Parathyroid adenoma (tissue), 2 donors: ENCODE results near the gene ZNF473.

Source experiments
- H2AFZ ChIP-seq: fragments of 300-600 bp; sonication (generic); one replicate; pipeline ENCODE4 v1.7.0; 2017; ENCODE audit warnings: antibody characterized with exemption, mild to moderate bottlenecking
- H3K27ac ChIP-seq: fragments of 300-600 bp; sonication (generic); one replicate; pipeline ENCODE4 v1.7.0; 2017
- H3K27me3 ChIP-seq: fragments of 300-600 bp; sonication (generic); one replicate; pipeline ENCODE4 v1.7.0; 2017; ENCODE audit warnings: low read length; ENCODE audit not compliant: control insufficient read depth, insufficient read depth
- H3K36me3 ChIP-seq: fragments of 300-600 bp; sonication (generic); one replicate; pipeline ENCODE4 v1.7.0; 2017; ENCODE audit warnings: low read length; ENCODE audit not compliant: control insufficient read depth, insufficient read depth
- H3K4me1 ChIP-seq: fragments of 300-600 bp; sonication (generic); one replicate; pipeline ENCODE4 v1.7.0; 2017; ENCODE audit warnings: control low read depth
- H3K4me2 ChIP-seq: fragments of 300-600 bp; sonication (generic); one replicate; pipeline ENCODE4 v1.7.0; 2017; ENCODE audit warnings: low read length
- H3K4me3 ChIP-seq: fragments of 300-600 bp; sonication (generic); one replicate; pipeline ENCODE4 v1.7.0; 2017; ENCODE audit warnings: low read depth, low read length
- H3K79me2 ChIP-seq: fragments of 300-600 bp; sonication (generic); one replicate; pipeline ENCODE4 v1.7.0; 2017; ENCODE audit warnings: control low read depth
- H3K9ac ChIP-seq: fragments of 300-600 bp; sonication (generic); one replicate; pipeline ENCODE4 v1.7.0; 2017; ENCODE audit warnings: mild to moderate bottlenecking
- H3K9me3 ChIP-seq: fragments of 300-600 bp; sonication (generic); one replicate; pipeline ENCODE4 v1.7.0; 2017; ENCODE audit warnings: low read length; ENCODE audit not compliant: control insufficient read depth
- TF ChIP-seq, protein P1 (sequence below): fragments of 300-600 bp; sonication (generic); IDR thresholded peaks from one replicate; pipeline ENCODE4 v1.7.0; 2017; ENCODE audit warnings: antibody characterized with exemption, mild to moderate bottlenecking
- donor health status: primary hyperparathyroidism.

Gene ZNF473

DNA sequence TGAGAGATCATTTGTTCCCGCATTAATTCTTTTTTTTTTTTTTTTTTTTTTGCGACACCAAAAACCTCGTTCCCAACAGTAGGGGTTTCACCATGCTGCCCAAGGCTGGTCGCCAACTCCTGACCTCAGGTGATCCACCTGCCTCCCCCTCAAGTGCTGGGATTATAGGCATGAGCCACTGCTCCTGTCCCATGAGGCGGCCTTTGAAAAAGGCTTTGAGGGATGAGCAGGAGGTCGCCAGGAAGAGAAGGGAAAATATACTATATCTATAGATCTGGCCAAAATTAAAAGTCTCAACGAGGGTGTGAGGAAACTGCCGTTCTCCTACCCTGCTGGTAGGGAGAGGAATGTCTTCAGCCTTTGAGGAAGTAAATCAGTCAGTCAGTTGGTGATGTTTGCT lies 26.2 kb downstream of the ZNF473 start:
- H3K9ac ChIP-seq: no peak overlapping the region
- no peaks in the 10 kb centered on the region for H3K79me2 ChIP-seq
- no peaks in the 10 kb centered on the region for H3K27me3 ChIP-seq
- TF ChIP-seq, protein P1, sequence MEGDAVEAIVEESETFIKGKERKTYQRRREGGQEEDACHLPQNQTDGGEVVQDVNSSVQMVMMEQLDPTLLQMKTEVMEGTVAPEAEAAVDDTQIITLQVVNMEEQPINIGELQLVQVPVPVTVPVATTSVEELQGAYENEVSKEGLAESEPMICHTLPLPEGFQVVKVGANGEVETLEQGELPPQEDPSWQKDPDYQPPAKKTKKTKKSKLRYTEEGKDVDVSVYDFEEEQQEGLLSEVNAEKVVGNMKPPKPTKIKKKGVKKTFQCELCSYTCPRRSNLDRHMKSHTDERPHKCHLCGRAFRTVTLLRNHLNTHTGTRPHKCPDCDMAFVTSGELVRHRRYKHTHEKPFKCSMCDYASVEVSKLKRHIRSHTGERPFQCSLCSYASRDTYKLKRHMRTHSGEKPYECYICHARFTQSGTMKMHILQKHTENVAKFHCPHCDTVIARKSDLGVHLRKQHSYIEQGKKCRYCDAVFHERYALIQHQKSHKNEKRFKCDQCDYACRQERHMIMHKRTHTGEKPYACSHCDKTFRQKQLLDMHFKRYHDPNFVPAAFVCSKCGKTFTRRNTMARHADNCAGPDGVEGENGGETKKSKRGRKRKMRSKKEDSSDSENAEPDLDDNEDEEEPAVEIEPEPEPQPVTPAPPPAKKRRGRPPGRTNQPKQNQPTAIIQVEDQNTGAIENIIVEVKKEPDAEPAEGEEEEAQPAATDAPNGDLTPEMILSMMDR: no peak
- H3K4me2 ChIP-seq: no peak overlapping the region
- H3K4me1 ChIP-seq: peaks cover 3% of the 10 kb centered on the region
- H3K9me3 ChIP-seq: no peaks in the 10 kb centered on the region
- H3K36me3 ChIP-seq: no peaks in the 10 kb centered on the region
- H2AFZ ChIP-seq: no peak overlapping the region
- no peak overlapping the region for H3K4me3 ChIP-seq
- no peak overlapping the region for H3K27ac ChIP-seq

DNA sequence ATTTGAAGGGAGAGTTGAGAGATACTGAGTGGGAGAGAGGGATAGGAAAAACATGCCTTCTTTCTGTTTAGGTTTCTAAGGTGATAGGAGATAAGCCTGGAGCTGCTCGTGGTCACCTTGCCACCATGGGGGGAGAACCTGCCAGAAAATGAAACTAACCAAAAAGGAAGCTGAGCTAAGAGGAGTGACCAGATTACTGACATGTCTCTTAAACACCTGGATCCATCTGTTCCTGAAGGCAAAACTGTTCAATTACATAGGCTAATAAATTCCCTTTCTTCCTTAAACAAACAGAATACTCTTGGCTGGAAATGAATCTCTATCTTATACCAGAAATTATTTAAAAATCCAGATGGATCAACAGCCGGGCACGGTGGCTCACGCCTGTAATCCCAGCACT lies 27.3 kb downstream of the ZNF473 start:
- no peaks in the 10 kb centered on the region for H3K27me3 ChIP-seq
- H3K79me2 ChIP-seq: no peaks in the 10 kb centered on the region
- H3K9ac ChIP-seq: no peak overlapping the region
- no peak overlapping the region for H3K4me3 ChIP-seq
- H3K4me2 ChIP-seq: no peak overlapping the region
- H3K9me3 ChIP-seq: no peaks in the 10 kb centered on the region
- peaks cover 3% of the 10 kb centered on the region for H3K4me1 ChIP-seq
- no peaks in the 10 kb centered on the region for H3K36me3 ChIP-seq
- TF ChIP-seq, protein P1: no peak
- H3K27ac ChIP-seq: no peak overlapping the region
- no peak overlapping the region for H2AFZ ChIP-seq

DNA sequence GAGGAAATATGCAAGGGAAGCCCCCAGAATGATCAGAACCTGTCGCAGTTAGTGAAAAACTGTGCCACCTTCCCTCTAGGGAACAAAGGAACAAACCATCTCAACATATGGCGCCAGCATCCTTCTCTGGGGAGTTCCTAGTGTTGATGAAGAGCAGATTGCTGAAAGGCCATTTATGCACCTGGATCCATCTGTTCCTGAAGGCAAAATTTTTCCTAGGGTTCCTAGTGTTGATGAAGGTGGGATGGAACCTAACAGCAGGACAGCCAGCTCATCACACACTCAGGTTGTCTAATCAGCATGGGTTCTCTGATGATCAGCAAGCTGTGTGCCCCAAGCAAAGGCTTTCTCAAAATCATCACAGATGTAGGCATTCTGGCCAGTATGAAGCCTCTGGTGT lies 32.6 kb downstream of the ZNF473 start:
- Histone ChIP-seq H3K4me2 (no peak overlapping the region), H3K4me3 (no peak overlapping the region), H3K9ac (no peak overlapping the region), H3K9me3 (peaks cover 4% of the 10 kb centered on the region), H3K4me1 (no peaks in the 10 kb centered on the region), H2AFZ (no peak overlapping the region), H3K79me2 (no peaks in the 10 kb centered on the region), H3K27ac (no peak overlapping the region), H3K27me3 (no peaks in the 10 kb centered on the region), H3K36me3 (no peaks in the 10 kb centered on the region)
- TF ChIP-seq, protein P1: no peak

DNA sequence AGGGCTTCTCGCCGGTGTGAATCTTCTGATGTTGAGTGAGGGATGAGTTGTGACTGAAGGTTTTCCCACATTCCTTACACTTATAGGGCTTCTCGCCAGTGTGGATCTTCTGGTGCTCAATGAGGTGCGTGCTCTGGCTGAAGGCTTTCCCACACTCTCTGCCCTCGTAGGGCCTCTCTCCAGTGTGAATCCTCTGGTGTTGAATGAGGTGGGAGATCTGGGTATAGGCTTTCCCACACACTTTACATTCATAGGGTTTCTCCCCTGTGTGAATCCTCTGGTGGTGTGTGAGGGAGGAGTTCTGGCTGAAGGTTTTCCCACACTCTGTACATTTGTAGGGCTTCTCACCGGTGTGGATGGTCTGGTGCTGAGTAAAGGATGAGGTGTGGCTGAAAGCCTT lies 33.2 kb downstream of the ZNF473 start:
- Histone ChIP-seq H3K4me2 (no peak overlapping the region), H3K36me3 (no peaks in the 10 kb centered on the region), H2AFZ (no peak overlapping the region), H3K79me2 (no peaks in the 10 kb centered on the region), H3K4me3 (no peak overlapping the region), H3K4me1 (no peaks in the 10 kb centered on the region), H3K9me3 (peaks cover 4% of the 10 kb centered on the region), H3K9ac (no peak overlapping the region), H3K27me3 (no peaks in the 10 kb centered on the region), H3K27ac (no peak overlapping the region)
- TF ChIP-seq, protein P1: no peak

DNA sequence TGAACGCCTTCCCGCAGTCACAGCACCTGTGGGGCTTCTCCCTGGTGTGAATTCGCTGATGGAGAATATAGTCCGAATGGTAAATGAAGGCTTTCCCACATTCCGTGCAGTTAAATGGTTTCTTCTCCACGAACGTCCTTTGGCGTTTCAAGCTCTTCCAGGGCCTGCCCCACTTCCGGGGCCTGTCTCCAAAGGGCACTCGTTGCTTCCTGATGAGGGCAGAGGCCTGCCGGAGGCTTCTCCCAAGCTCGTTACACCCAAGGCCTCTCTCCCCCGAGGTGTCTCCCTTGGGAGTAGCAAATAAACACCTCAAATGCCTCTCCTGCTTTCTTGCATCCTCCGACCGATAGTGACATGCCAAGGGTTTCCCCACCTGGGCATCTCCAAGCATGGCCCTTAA lies 34.3 kb downstream of the ZNF473 start:
- Histone ChIP-seq H3K79me2 (no peaks in the 10 kb centered on the region), H3K27ac (no peak overlapping the region), H3K4me1 (no peaks in the 10 kb centered on the region), H3K4me2 (no peak overlapping the region), H3K36me3 (no peaks in the 10 kb centered on the region), H2AFZ (no peak overlapping the region), H3K9ac (no peak overlapping the region), H3K9me3 (peaks cover 4% of the 10 kb centered on the region), H3K27me3 (no peaks in the 10 kb centered on the region), H3K4me3 (no peak overlapping the region)
- TF ChIP-seq, protein P1: no peak
